MCF 10A (cell line): ENCODE data around the gene ZNF532. TPM values are rescaled to one million over a fixed set of nuclear protein-coding genes. Genes with fewer than 3 reads are reported as not detected.
A peak's percentile ranks its signal among the peaks of the same experiment; 100 is the strongest.

Experiments used
- BruUV-seq: library from RNA; stranded (reverse); fragments of 400-500 nt; replicated peaks from 2 replicates; lab custom pipeline; 2021; lab: Mats Ljungman, UMichigan
- CTCF ChIA-PET: fragments of 300-600 bp; sonication (Branson Sonifier 250); formaldehyde crosslinking; extraction: SDS; loops from one replicate; lab custom pipeline; 2021; ENCODE audit warnings: antibody characterized with exemption, inconsistent platforms; lab: Yijun Ruan, JAX
- POLR2A ChIA-PET: fragments of 300-600, 350-650 bp; sonication (Branson Sonifier 250); formaldehyde crosslinking; extraction: SDS; loops from one replicate; lab custom pipeline; 2020; ENCODE audit warnings: antibody characterized with exemption, inconsistent platforms; lab: Yijun Ruan, JAX
- DNase-seq: peaks from one replicate; pipeline ENCODE4 v3.0.0-alpha.2; 2018; ENCODE audit not compliant: unreplicated experiment
- H3K27ac Mint-ChIP-seq: one replicate; pipeline ENCODE4 v1.8.0; 2022; ENCODE audit warnings: mild to moderate bottlenecking, low read depth, mixed read lengths; ENCODE audit not compliant: unreplicated experiment
- H3K27me3 Mint-ChIP-seq: one replicate; pipeline ENCODE4 v1.8.0; 2022; ENCODE audit warnings: mixed read lengths; ENCODE audit not compliant: insufficient read depth, unreplicated experiment
- H3K36me3 Mint-ChIP-seq: one replicate; pipeline ENCODE4 v1.8.0; 2022; ENCODE audit warnings: mild to moderate bottlenecking, moderate library complexity, mixed read lengths; ENCODE audit not compliant: insufficient read depth, unreplicated experiment
- H3K4me1 Mint-ChIP-seq: one replicate; pipeline ENCODE4 v1.8.0; 2022; ENCODE audit warnings: mixed read lengths; ENCODE audit not compliant: insufficient read depth, unreplicated experiment
- H3K4me3 Mint-ChIP-seq: one replicate; pipeline ENCODE4 v1.8.0; 2022; ENCODE audit warnings: mild to moderate bottlenecking, moderate library complexity, mixed read lengths; ENCODE audit not compliant: unreplicated experiment
- H3K9me3 Mint-ChIP-seq: one replicate; pipeline ENCODE4 v1.8.0; 2022; ENCODE audit warnings: mixed read lengths; ENCODE audit not compliant: unreplicated experiment
- intact Hi-C: fragments of 100-400 bp; cut with micrococcal nuclease; formaldehyde crosslinking; loops from 2 replicates; pipeline ENCODE4 v1.14.1; 2022
- total RNA-seq: library from RNA; stranded (reverse); gene quantifications from 2 replicates; pipeline ENCODE4 v1.2.3, GENCODE V29; 2022
- TF ChIP-seq, protein P1 (sequence below): fragments of 200-600 bp; IDR thresholded peaks from one replicate; pipeline ENCODE4 v1.8.0; 2022; ENCODE audit warnings: antibody characterized with exemption, mild to moderate bottlenecking; ENCODE audit not compliant: unreplicated experiment

ZNF532 gene
- total RNA-seq, 1 experiment from 2014 or later, result 64.1 TPM

DNA sequence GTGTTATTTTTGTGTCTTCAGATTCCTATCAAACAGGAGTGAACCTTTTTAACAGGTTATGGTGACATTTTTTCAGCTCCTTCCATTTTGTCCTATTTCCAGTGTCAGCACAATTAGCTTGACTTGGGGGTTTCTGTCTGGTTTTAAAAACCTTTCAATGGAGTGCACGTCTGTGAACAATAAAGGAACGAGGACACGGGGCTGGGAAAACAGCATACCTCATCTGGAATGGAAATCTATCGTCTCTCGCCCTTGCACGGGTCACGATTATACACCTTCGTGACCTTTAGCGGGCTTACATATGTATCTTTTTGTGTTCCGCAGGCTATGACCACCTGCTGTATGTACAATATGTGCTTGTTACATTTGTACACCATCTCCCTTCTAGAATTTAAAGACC is 2.3 kb upstream of the ZNF532 start:
- ChIA-PET POLR2A (interaction anchor here (0.7 to 1.0 kb wide), 2 partner anchors 12 to 199 kb away, joined by 3 to 4 read pairs; no protein-coding TSS in a partner anchor), CTCF (interaction anchor here (0.6 to 1.1 kb wide), 3 partner anchors 22 to 139 kb away, joined by 3 to 5 read pairs (median 3); no protein-coding TSS in a partner anchor)
- no TSS peak for BruUV-seq
- DNase-seq, result no peak
- intact Hi-C loops, result loop anchor here (10.0 kb wide), 1 partner anchor 78 kb away; no protein-coding TSS in a partner anchor
- H3K27ac Mint-ChIP-seq, result peak overlapping the region; percentile 87
- TF ChIP-seq, protein P1, sequence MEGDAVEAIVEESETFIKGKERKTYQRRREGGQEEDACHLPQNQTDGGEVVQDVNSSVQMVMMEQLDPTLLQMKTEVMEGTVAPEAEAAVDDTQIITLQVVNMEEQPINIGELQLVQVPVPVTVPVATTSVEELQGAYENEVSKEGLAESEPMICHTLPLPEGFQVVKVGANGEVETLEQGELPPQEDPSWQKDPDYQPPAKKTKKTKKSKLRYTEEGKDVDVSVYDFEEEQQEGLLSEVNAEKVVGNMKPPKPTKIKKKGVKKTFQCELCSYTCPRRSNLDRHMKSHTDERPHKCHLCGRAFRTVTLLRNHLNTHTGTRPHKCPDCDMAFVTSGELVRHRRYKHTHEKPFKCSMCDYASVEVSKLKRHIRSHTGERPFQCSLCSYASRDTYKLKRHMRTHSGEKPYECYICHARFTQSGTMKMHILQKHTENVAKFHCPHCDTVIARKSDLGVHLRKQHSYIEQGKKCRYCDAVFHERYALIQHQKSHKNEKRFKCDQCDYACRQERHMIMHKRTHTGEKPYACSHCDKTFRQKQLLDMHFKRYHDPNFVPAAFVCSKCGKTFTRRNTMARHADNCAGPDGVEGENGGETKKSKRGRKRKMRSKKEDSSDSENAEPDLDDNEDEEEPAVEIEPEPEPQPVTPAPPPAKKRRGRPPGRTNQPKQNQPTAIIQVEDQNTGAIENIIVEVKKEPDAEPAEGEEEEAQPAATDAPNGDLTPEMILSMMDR, result no peak
- H3K4me3 Mint-ChIP-seq, result peak overlapping the region; percentile 61
- H3K9me3 Mint-ChIP-seq, result no peaks in the 10 kb centered on the region
- H3K4me1 Mint-ChIP-seq, result peaks cover 43% of the 10 kb centered on the region
- no peaks in the 10 kb centered on the region for H3K27me3 Mint-ChIP-seq
- H3K36me3 Mint-ChIP-seq, result no peaks in the 10 kb centered on the region

DNA sequence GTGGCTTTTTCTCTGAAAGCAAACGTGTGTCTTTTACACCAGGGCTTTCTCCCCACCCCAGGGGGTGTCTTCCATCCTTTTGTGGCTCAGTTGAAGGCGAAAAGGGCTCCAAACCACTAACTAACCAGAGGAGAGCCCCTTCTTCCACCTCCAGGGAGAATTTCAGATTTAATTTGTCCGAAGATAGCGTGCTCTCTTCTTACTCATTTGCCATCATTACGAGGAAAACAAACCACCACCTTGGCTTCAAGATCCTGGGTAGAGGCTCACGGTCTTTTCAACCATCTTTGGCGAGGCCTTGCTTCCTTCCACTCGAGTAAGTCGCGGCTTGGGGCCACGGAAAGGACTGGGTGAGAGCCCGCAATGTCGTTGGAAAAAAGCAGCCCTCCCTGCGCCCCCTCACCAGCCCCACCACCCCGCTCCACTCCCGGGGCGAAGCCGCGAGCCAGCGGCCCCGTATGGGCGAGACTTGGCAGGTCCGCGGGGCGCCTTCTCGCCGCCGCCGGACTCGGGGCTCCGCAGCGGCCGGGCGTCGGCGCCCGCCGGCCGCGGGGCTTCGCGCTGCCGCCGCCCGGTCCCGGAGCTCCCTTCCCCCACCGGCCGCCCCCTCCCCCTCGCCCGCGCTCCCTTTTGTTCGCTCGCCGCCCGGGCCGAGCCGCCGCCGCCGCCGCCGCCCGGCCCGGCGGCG is 1.7 kb upstream of the ZNF532 start:
- POLR2A ChIA-PET, result interaction anchor here (0.7 to 1.0 kb wide), 3 partner anchors 12 to 199 kb away, joined by 3 to 4 read pairs (median 4); no protein-coding TSS in a partner anchor
- DNase-seq, result peak; percentile 25
- TF ChIP-seq, protein P1, result no peak
- peak overlapping the region; percentile 87 for H3K27ac Mint-ChIP-seq
- H3K4me3 Mint-ChIP-seq, result peak overlapping the region; percentile 61
- CTCF ChIA-PET, result interaction anchor here (0.6 to 1.1 kb wide), 2 partner anchors 94 to 138 kb away, joined by 3 read pairs; no protein-coding TSS in a partner anchor
- intact Hi-C loops, result loop anchor here (10.0 kb wide), 1 partner anchor 78 kb away; no protein-coding TSS in a partner anchor
- peaks cover 1% of the 10 kb centered on the region for H3K36me3 Mint-ChIP-seq
- TSS peak; percentile 77 for BruUV-seq
- H3K4me1 Mint-ChIP-seq, result peaks cover 43% of the 10 kb centered on the region
- no peaks in the 10 kb centered on the region for H3K9me3 Mint-ChIP-seq
- no peaks in the 10 kb centered on the region for H3K27me3 Mint-ChIP-seq

DNA sequence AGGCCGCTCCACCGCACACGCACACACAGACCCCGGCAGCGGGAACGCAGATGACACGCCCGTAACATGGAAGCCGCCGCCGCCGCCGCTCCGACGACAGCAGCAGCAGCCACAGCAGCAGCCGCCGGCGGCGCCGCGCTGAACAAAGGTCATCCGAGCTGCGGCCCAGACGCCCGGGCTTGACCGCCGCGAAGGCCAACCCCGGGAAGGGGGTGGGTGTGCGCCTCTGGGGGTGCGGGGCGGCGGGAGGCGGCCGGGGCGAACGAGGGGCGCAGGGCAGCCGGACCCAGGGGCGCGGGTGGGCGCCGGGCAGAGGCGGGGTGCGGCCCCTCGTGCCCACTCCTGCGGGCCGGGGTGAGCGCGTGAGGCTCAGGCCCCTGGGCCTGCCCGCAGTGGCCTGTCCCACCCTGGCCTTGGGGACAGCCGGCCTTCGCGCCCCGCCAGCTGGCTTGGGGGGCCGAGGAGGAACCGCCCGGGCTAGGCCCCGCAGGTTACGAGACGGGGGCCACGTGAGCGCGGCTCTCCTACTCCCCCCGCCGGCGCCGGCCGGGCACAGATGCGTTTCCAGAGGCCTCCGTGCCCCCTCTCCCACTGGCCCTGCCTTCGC is 1.0 kb upstream of the ZNF532 start:
- no peak for DNase-seq
- Mint-ChIP-seq H3K36me3 (peaks cover 8% of the 10 kb centered on the region), H3K27me3 (no peaks in the 10 kb centered on the region), H3K4me3 (peak overlapping the region; percentile 65), H3K9me3 (no peaks in the 10 kb centered on the region), H3K27ac (peak overlapping the region; percentile 87), H3K4me1 (peaks cover 38% of the 10 kb centered on the region)
- CTCF ChIA-PET, result no interaction called here
- POLR2A ChIA-PET, result interaction anchor here (0.6 to 1.0 kb wide), 2 partner anchors 10 to 13 kb away, joined by 3 to 4 read pairs; no protein-coding TSS in a partner anchor
- no TSS peak for BruUV-seq
- intact Hi-C loops, result loop anchor here (10.0 kb wide), 1 partner anchor 79 kb away; no protein-coding TSS in a partner anchor
- TF ChIP-seq, protein P1, result no peak
